GM18519 (cell line): ENCODE data around the gene IGSF8.
A peak's percentile ranks its signal among the peaks of the same experiment; 100 is the strongest.

Experiments used
- ATAC-seq: cut with Tn5 transposase; IDR thresholded peaks from one replicate; pipeline ENCODE4 v1.9.1; 2021; ENCODE audit warnings: mild to moderate bottlenecking, moderate library complexity; ENCODE audit not compliant: unreplicated experiment, low FRiP score

Gene IGSF8

DNA sequence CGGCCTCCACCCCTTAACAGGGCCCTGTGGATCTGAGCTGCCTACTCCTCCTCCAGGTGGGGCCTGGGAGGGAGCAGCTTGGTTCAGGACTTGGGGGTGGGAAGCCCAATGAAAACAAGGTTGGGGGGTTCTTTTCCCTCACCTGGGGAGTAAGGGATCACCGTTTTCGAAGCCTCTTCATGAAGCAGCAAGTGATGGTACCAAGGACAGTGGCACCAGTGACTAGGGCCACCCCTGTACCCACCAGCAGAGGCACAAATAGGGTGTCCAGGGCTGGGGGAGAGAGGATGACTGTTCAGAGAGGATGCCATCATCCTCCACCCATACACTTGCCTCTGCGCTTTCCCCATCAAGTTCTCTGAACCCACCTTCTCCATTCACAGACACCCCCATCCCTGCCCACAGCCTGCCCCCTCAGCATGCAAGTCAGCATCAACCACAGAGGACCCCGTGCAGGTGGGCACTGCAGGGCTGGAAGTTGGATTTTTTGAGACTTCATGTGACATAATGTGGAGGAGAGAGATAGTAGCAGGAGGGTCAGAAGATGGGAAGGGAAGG lies 6.7 kb downstream of the IGSF8 start:
- no peak for ATAC-seq

DNA sequence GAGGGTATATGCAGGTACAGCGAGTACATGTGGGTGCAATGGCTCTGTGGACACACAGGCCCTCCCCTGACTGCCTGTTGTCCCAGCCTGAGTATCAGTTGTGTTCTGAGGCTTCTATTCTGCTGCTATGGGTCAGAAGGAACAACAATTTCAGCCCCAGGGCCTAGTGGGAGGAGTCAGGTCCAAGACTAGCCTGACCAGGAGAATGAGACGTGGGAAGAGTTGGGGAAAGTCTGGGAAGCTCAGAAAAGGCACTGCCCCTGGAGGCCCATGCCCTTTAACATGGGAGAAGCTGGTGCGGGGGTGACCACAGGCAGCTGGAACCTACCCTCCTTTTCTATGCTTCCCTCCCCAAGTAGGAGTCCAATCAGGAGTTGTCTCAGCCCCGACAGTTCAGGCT lies 7.7 kb downstream of the IGSF8 start:
- no peak for ATAC-seq

DNA sequence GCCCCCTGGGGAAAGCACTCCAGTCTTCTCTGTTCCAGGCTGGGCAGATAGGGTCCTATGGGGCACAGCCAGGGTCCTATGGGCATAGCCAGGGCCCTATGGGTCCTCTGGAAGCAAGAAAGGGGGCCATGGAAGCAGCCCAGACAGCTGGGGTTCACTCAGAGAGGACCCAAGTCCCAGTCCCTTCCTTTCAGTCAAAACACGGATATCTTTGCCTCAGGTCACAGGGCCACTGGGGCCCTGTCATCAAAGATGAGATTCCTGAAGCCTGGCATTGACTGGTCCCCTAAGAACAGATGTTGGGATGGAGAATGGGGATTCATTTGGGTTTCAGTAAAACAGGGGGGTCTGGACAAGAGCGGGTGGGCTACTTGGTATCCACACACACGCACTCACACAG lies 8.5 kb downstream of the IGSF8 start:
- ATAC-seq: no peak

DNA sequence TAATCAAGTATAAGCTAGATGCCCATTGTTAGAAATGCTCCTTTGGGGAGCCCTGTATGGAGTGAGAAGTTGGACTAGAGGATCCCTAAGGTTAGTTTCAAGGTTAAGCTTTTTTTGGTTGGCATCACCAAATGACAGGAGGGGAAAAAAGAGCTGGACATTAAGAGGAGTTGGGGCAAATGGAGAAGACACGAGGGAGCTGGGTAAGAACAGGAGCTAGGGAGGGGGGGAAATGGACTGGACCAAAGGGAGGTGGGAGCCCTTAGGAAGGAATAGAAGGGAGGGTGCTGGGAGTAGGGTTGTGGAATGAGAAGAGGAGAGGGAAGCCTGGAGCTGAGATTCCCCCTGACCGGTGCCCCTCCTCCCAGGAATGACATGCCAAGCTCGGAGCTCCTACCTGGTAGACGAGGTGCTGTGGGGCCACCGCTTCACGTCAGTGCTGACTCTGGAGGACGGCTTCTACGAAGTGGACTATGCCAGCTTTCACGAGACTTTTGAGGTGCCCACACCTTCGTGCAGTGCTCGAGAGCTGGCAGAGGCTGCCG lies 11.2 kb downstream of the IGSF8 start:
- no peak for ATAC-seq

DNA sequence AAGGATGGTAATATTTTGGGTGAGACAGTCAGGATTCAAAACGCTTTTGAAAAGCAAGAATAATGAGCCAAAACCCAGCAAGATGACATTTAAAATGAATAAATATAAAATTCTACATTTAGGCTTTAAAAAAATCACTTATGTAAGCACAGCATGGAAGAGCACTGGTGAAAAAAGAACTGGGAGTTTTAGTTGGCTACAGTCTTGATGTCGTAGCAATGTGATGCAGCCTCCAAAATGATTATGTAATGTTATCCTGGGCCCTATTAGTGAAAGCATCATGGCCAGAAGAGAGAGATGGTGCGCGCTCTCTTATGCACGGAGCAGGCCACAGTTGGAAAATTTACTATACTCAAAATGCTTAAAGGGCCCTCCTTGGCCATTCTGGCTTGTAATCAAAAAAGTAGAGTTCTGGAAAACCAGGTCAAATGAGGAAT lies 11.9 kb downstream of the IGSF8 start:
- ATAC-seq: no peak

DNA sequence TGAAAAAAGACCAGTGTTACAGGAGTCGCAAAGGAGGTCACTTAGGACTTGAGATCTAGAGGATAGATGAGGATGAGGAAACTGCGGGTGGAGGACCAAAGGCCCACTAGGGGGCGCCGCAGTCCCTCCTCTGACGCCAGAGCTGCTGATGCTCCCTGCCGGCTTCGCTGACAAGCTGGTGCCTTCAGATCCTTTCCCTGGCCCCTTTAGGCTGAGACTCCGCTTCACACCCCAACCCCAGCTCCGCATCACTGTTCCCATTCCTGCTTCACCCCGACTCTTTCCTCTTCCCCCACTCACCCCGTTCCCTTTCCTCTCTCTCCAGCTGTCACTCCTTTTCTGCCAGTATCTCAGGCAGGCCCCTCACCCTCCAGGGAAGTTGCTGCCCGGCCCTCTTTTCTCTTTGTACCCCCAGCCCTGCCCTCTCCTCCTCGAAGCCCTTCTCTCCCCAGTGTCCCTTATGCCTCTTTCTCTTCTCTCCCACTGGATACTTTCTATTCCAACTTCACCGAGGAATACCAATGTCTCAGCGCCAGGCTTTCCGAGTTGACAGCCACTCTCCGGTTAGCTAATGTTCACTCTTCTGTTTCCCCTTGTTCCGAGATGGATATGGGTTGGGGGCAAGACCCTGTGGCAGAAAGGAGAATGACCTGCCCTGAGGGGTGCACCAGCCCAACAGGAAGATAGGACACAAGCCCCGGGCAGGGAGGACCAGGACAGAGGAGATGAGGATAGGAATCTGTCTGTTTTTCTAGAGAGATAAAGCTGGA lies 12.5 kb downstream of the IGSF8 start:
- ATAC-seq: no peak

DNA sequence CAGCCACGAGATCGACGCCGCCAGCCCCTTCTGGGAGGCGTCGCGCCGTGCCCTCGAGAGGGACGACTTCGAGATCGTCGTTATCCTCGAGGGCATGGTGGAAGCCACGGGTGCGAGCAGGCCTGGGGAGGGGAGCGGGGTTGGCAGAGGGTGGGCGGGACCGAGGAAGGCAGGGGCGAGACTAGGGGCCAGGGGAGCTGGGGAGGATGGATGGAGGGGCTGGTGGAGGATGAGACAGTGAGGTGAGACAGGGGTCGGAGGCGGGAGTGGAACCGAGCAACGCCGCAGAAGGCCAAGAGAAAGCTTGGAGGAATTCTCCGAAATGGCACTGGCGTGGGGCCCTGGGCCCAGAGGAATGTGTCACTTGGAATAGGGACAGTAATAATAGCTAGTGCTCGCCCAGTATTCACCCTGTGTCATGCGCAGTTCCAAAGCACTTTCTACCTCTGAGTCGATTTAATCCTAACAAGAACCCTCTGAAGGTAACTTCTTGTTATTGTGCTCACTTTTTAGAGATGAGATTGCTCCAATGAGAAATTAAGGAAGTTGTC lies 13.6 kb downstream of the IGSF8 start:
- no peak for ATAC-seq

DNA sequence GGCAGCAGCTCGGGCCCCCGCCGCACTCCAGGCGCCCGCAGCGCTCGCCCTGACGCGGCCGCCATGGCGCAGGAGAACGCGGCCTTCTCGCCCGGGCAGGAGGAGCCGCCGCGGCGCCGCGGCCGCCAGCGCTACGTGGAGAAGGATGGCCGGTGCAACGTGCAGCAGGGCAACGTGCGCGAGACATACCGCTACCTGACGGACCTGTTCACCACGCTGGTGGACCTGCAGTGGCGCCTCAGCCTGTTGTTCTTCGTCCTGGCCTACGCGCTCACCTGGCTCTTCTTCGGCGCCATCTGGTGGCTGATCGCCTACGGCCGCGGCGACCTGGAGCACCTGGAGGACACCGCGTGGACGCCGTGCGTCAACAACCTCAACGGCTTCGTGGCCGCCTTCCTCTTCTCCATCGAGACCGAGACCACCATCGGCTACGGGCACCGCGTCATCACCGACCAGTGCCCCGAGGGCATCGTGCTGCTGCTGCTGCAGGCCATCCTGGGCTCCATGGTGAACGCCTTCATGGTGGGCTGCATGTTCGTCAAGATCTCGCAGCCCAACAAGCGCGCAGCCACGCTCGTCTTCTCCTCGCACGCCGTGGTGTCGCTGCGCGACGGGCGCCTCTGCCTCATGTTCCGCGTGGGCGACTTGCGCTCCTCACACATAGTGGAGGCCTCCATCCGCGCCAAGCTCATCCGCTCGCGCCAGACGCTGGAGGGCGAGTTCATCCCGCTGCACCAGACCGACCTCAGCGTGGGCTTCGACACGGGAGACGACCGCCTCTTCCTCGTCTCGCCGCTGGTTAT lies 14.2 kb downstream of the IGSF8 start:
- no peak for ATAC-seq

DNA sequence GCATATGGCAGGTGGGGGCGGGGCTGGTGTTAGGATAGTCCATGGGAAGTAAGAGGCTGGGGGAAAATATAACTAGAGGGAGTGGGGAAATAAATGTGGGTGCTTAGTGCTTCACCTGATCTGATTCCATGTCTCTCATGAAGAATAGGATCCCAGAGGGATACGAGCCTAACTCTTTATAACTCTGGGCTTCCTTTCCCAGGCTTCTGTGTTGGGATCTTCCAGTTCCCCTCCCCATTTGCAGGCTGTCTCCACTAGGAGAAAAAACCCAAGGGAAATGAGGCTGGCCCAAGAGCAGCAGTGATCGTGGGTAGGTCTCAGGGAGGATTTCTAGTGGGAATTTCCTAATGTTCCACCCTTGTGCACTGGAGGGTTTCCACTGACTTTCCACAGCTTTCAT lies 15.5 kb downstream of the IGSF8 start:
- ATAC-seq: no peak

DNA sequence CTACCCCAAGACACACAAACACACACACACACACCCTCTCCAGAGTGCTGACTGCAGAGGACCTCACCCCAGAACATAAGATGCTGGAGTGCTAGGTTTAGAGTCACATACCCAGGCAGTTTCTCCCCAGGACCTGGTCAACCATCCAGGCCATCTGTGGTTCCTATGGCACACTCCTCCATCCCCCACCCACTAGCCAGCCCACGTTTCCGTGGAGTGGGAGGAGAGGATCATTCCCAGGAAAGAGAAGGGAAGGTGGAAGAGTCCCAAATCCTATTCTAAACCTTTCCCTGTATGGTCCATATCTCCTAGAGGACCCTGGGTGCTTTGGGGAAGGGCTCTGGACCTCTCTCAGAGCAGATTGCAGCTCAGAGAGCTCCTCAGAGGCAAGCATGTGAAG lies 15.9 kb downstream of the IGSF8 start:
- ATAC-seq: no peak

DNA sequence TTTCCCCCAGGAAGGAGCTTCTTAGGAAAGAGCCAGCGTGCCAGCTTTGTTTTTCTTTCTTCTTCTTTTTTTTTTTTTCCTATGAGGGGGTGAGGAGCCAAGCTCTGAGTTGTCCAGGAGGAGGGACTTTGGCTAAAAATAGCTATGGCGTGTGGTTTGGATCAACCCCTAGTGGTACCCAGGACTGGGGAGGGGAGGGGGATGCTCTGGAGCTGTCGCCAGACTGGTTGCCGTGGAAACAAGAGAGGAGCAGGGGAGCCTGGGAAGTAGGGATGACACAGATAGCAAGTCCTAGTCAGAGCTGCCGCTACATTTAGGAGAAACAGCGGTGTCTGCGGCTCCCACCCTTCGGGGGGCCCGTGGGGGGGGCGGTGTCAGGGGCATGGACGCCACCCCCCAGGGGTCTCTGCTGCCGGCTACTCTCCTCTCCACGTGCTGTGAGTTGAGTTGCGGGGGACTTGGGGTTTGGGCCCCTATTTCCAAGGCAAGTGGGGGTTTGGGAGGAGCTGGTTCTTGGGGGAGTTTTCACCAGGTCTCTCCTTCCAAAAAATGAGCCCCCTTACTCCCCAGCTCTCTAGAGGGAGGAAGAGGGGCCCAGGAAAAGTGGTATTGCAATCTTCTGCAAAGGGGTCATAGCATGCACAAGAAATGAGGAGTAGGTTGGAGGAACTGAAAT lies 17.0 kb downstream of the IGSF8 start, which contains the start of gene KCNJ9:
Gene KCNJ9 (plus strand): TSS at position 278 of the 676 bp plus-strand sequence. CDS start 2,493 bp downstream, outside the sequence.
- ATAC-seq: no peak

DNA sequence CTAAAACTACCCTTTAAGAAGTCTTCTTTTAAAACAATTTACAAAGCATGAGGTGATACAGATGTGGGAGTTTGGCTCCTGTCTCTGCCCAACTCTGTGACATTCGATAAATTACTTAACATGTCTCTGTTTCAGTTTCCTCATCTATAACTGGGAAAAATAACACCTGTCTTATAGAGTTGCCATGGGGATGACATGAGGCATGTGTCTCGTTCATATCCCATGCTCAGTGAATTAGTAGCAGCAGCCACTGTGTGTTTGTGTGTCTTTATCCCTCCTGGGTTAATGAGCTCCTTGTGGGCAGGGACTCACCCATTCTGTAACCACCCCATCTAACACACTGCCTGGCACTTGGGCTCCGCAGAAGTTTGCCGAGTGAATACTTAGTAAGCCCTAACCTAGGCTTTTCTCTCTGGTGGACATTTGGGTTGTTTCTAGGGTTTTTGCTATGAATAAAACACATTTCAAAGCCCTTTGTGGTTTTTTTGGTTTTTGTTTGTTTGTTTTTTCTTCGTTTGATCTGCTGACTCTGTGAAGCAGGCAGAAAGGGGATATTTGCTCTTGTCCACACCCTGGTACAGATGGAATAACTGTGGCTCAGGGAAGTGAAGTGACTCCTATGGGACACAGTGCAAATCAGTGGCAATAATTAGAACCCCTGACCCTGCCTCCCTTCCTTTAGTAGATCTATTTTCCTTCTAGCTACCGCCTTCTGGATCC lies 17.9 kb downstream of the IGSF8 start:
- ATAC-seq: no peak

DNA sequence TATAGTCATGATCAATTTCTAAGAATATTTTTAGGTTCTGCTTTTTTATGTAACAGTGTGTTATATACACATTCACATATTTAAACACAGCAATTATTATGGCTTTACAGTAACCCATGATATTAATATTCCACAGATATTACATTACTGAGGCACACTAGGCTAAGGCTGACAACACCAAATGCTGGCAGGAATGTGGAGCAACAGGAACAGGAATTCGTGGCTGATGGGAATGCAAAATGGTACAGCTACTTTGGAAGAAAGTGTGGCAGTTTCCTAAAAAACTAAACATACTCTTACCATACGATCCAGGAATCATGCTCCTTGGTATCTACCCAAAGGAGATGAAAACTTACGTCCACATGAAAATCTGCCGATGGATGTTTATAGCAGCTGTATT lies 19.0 kb downstream of the IGSF8 start:
- ATAC-seq: no peak

DNA sequence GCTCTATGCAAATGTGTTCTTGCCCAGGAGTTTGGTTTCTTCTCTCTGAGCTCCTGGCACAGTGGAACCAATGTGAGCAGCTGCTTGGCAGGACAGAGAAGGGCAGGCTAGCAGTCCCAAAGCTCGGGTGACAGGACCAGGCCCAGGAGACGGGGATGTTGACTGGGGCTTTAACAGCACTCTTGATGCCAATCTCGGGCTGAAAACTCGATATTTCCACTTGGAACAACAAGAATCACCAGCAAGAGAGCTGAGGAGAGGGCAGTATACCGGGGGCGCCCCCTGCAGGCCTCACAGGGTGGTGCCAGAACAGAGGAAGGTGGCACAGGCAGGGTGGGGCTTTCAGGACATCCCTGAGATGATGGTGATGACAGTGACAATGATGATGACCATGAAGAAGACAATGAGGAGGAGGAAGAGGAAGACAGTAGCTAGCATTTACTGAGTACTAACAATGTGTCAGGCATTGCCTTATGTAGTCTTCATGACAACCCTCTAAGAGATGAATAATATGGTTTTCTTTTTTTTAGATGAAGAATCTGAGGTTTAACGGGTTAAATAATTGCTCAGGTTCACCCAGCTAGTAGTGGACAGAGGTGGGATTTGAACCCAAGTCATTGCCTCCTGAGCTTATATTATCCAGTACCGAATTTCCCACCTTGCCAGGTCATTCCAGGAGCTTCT lies 19.8 kb downstream of the IGSF8 start:
- peak; percentile 59 for ATAC-seq

DNA sequence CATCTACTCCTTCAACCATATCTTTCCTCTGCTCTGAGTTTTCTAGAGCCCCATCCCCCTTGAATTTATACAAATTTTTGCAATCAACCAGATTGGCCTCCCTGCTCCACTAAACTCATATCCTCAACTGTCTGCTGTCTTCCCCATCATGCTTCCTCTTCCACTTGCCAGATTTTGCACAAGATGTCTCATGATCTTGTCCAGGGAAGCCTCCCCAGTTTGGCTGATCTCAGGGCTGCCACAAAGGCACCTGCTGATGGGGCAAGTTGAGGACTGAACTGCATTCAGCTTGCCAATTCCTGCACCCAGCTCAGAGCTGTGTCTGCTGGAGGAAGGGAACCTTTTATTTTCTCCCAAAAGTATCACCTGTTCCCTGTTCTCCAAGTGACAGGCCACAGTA lies 20.9 kb downstream of the IGSF8 start:
- ATAC-seq: no peak

DNA sequence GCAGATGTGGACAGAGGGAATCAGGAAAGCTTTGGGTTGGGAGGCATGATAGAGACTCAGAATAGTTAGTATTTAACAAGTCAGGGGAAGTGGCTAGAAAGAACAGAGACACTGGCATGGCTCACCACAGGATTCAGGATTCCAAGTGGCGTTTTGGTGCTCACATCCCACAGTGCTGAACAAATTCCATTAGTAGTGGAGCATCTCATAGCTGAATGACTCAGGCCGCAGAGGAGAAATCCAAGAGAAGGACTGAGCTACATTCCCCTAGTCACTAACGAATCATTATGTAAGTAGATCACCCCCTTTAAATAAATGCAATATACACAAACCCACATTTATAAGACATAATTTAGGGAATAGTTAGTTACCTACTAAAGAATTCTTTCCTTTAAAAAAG lies 22.1 kb downstream of the IGSF8 start:
- no peak for ATAC-seq

DNA sequence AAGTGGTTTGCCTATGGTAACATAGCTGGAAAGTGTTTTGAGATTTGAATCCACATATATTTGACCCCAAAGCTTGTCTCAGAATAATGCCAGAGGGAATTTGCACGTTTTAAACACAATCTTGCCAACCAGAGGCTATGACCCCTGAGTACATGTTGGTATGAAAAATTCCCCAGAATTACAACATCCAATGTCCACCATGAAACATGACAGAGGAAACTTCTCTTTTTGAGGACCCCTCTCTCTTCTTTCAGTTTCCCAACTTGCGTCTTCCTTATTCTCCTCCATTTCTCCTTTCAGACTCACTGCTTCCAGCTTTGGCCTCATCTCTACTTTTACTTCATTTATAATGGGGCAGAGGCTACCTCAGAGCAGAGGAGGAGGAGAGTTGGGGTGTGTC lies 22.6 kb downstream of the IGSF8 start:
- no peak for ATAC-seq

DNA sequence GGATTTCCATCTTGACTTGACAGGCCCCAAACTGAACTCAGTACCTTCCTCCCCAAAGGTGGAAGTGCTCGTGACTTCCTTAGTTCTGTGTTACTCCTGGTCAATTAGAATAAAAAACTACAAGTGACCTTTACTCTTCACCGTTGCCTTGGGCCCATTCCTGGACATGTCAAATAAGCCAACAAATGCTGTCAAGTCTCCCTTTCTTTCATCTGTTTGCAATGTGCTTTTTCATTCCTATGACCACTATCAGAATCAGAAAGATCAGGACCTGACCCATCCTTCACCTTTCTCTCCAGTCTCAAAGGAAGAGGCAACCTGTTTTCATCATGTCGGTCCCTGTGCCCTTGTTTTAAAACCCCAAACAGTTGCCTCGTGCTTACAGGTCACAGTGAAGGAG lies 23.6 kb downstream of the IGSF8 start:
- ATAC-seq: no peak

DNA sequence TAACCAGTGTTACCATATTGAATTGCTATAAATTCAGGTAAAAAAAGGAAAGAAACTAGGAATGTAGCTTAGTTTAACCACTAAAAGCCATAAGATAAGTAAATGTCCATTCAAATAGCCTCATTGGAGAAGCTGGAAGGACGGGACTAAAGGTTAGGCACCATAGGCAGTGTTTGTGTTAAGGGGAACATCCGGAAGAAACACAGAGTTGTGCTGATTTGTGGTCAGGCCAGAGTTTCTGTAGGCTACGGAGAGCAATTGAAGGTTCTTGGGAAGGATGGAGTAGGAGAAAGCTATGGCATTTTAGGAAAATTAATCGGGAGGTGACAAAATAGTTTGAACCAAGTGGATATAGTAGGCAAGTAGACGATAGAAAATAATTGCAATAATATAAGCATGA lies 27.1 kb downstream of the IGSF8 start:
- no peak for ATAC-seq
